BJ (cell line): ENCODE measurements around the gene PRPF18. TPM values are rescaled to one million over a fixed set of nuclear protein-coding genes. Genes with fewer than 3 reads are reported as not detected.

Experiments
- CTCF ChIA-PET: fragments of 350-600 bp; formaldehyde crosslinking; extraction: SDS; loops from one replicate; lab custom pipeline; 2021; ENCODE audit warnings: antibody characterized with exemption, inconsistent platforms; lab: Yijun Ruan, JAX
- POLR2A ChIA-PET: fragments of 300-600 bp; sonication (Branson Sonifier 250); formaldehyde crosslinking; extraction: SDS; loops from one replicate; lab custom pipeline; 2021; ENCODE audit warnings: antibody characterized with exemption; lab: Charles Lee
- DNase-seq: peaks from one replicate; pipeline ENCODE4 v3.0.0-alpha.2; 2011; ENCODE audit warnings: low read depth
- H3K27me3 ChIP-seq: 2 replicates; pipeline ENCODE4 v1.6.0; 2011; ENCODE audit warnings: low read length; ENCODE audit not compliant: control insufficient read depth, insufficient read depth
- H3K36me3 ChIP-seq: 2 replicates; pipeline ENCODE4 v1.5.1; 2011; ENCODE audit warnings: low read length; ENCODE audit not compliant: control insufficient read depth, insufficient read depth
- H3K4me3 ChIP-seq: 2 replicates; pipeline ENCODE4 v1.5.1; 2011; ENCODE audit warnings: low read depth, mild to moderate bottlenecking, control low read depth, low read length
- polyA plus RNA-seq: library from polyadenylated mRNA; depleted of rRNA; stranded (reverse); fragments of >200 nt; gene quantifications from 2 replicates; pipeline ENCODE4 v1.2.3, GENCODE V29; 2011; rRNA removed
- TF ChIP-seq, protein P1 (sequence below): IDR thresholded peaks from 2 replicates; pipeline ENCODE4 v1.5.1; 2011; ENCODE audit warnings: low read depth, mild to moderate bottlenecking, control low read depth, inconsistent platforms, low read length, moderate library complexity; ENCODE audit not compliant: insufficient read depth

PRPF18 gene
- polyA plus RNA-seq, 1 experiment: 6.4 TPM

DNA sequence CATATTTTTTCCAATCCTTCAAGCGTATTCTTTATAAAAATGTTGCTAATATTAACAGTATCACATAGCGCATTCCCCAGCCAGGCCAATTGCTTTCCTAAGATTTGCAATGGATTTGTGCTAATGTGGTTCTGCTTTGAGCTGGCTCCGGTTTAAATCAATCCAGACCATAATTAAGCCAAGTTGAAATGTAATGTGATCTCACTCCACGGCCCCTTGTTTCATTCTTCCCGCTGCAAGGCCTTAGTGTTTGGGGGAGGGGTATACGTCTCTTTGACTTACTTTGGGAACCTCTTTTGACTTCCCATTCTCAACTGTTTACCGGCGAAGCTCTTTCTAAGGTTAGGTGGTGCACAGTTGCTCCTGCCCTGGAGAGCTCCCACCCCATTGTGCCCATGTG lies 86.4 kb downstream of the PRPF18 start:
- no peaks in the 10 kb centered on the region for H3K27me3 ChIP-seq
- no peak for DNase-seq
- ChIA-PET CTCF (interaction anchor here (0.8 to 1.3 kb wide), 3 partner anchors 12 to 34 kb away, joined by 3 to 6 read pairs (median 3); no protein-coding TSS in a partner anchor), POLR2A (no interaction called here)
- H3K4me3 ChIP-seq: no peak overlapping the region
- TF ChIP-seq, protein P1, sequence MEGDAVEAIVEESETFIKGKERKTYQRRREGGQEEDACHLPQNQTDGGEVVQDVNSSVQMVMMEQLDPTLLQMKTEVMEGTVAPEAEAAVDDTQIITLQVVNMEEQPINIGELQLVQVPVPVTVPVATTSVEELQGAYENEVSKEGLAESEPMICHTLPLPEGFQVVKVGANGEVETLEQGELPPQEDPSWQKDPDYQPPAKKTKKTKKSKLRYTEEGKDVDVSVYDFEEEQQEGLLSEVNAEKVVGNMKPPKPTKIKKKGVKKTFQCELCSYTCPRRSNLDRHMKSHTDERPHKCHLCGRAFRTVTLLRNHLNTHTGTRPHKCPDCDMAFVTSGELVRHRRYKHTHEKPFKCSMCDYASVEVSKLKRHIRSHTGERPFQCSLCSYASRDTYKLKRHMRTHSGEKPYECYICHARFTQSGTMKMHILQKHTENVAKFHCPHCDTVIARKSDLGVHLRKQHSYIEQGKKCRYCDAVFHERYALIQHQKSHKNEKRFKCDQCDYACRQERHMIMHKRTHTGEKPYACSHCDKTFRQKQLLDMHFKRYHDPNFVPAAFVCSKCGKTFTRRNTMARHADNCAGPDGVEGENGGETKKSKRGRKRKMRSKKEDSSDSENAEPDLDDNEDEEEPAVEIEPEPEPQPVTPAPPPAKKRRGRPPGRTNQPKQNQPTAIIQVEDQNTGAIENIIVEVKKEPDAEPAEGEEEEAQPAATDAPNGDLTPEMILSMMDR: no peak
- peaks cover 3% of the 10 kb centered on the region for H3K36me3 ChIP-seq

DNA sequence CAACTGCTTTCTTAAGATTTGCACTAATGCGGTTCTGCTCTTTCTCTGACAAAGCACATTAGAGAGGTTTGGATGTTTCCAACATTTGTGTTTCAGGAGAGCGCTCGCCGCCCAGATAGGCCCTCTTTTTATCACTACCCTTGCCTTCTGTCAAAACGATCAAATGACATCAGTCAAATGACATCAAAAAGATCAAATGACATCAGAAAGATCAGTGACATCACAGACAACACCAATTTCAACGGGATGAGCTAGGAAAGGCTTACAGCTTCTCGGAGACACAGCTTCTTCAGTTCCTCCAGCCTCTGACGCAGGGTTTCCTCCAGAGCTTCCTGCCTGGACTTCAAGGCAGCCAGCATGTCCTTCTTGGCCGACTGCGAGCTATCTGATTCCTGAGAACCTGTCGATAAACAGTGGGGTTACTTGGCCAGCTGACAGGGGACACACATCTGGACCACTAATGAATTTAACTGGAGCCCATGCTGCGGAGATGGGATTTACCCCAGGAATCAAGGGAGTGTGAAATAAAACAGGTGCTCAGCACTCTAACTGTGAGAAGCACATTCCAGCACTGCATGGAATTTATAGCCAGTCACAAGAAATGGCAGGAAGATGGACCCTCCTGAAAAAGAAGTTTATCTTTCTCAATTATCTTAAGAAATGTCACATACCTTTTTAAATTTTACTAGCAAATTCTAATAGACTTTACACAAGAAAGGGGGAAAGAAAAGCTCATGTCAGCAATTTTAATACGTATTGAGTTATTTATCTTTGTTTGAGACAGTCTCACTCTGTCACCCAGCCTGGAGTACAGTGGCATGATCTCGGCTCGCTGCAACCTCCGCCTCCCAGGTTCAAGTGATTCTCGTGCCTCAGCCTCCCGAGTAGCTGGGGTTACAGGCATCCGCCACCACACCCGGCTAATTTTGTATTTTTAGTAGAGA lies 88.2 kb downstream of the PRPF18 start:
- TF ChIP-seq, protein P1: no peak
- no peak overlapping the region for H3K4me3 ChIP-seq
- no peak for DNase-seq
- ChIA-PET CTCF (interaction anchor here (0.6 kb wide), 1 partner anchor 235 kb away, joined by 3 read pairs; no protein-coding TSS in a partner anchor), POLR2A (no interaction called here)
- no peaks in the 10 kb centered on the region for H3K27me3 ChIP-seq
- H3K36me3 ChIP-seq: peaks cover 3% of the 10 kb centered on the region

DNA sequence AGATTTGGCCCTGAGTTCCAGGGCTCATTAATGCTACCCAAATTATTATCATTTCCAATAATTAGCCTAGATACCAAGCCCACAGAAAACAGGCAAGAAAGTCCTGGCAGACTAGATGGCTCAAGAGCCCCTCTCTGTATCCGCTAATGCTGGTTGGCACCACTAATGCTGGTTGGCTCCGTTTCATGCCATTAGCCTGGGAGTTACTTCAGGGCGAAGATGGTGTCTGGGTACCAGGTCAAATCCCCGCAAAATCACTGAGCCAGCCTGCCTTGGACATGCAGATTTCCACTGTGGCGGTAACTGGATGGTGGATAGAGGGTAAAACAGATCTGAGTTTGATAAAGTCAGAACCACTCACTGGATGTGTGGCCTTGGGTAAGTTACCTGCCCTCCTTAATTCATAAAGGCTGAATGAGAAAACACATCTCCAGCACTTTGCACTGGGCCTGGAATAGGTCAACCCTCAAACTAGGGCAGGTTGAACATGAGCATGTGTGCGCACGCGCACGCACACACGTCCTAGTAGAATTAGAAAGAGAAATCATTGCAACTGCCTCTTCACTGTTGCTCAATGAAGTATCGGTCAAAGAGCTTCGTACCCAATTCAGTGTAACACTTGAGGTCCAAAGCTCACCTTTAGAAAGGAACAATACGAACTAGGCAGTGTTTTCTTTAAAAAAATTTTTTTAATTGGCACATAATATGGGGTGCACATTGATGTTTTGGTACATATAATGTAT lies 91.5 kb downstream of the PRPF18 start:
- no peaks in the 10 kb centered on the region; the same call in 1 of the 2 replicates for H3K36me3 ChIP-seq
- ChIA-PET CTCF (interaction anchor here (1.1 to 1.3 kb wide), 3 partner anchors 19 to 98 kb away, joined by 3 read pairs; no protein-coding TSS in a partner anchor), POLR2A (no interaction called here)
- H3K27me3 ChIP-seq: no peaks in the 10 kb centered on the region
- TF ChIP-seq, protein P1: no peak
- DNase-seq: no peak
- H3K4me3 ChIP-seq: no peak overlapping the region

Other genes with a start within 250 kb of the PRPF18 start
- 41.9 and 60.6 TPM in 2 replicates for gene SEPHS1, start 238.7 kb upstream of the PRPF18 start, polyA plus RNA-seq
- gene BEND7, start 58.0 kb upstream of the PRPF18 start, polyA plus RNA-seq: 4.5 and 4.6 TPM in 2 replicates